NCI-H2081 treated with DMSO at 0.1 percent for 48 hours (cell line): ENCODE measurements around the gene TMEM25.
"Not testable (repeated sequence)": the region's sequence is repeated elsewhere in the genome, so short reads cannot be mapped to it uniquely, and the experiment has no call there.

Experiments used
- DNase-seq: peaks from one replicate; lab custom pipeline; 2025; lab: John Stamatoyannopoulos, UW

The TMEM25 gene

DNA sequence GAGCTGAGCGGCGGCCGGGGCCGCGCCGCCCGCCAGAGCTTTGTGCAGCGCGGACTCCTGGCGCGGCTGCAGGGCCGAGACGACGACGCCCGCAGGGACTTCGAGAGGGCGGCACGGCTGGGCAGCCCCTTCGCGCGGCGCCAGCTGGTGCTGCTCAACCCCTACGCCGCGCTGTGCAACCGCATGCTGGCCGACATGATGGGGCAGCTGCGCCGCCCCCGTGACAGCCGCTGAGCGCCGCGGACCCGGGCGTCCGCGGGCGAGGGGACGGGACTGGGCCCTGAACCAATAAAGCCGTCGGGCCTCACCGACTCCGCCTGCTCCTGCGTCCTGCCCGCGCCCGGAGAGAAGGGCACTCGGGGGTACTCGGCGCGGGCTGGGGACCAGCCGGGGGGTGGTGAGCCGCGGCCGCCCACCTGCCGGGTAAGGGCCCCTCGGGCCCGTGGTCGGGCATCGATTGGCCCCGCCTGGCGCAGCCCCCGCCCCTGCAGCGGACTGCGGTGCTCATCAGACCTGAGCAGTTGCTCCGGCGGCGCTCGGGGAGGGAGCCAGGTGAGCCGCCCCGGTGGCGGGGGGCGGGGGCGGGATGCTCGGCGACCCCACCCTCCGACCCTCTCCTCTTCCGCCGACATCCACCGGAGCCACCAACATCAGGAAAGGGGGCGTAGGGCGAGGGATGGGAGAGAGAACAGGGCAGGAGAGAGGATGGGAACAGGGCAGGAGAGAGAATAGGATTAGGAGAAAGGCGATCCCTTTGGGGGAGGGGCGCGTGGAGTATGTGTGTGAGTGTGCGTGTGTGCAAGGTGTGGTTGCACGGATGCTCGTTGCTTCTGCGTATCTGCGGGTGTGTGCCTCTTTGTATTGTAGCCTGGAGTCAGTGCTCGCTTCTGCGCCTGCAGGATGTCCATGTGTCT, at the start of gene TMEM25:
Gene TMEM25, plus strand, starts transcription at position 510 of the 914 bp plus-strand sequence. CDS start 610 bp downstream, outside the sequence.
- DNase-seq = no peak

DNA sequence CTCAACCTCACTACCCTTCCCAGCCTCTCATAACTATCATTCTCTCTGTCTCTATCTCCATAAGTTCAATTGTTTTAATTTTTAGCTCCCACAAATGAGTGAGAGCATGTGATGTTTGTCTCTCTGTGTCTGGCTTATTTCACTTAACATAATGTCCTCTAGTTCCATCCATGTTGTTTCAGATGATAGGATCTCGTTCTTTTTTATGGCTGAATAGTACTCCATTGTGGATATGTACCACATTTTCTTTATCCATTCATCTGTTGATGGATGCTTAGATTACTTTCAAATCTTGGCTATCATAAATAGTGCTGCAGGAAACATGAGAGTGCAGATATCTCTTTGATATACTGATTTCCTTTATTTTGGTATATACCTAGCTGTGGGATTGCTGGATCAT, 49.8 kb upstream of the TMEM25 start:
- DNase-seq = not testable (repeated sequence)

DNA sequence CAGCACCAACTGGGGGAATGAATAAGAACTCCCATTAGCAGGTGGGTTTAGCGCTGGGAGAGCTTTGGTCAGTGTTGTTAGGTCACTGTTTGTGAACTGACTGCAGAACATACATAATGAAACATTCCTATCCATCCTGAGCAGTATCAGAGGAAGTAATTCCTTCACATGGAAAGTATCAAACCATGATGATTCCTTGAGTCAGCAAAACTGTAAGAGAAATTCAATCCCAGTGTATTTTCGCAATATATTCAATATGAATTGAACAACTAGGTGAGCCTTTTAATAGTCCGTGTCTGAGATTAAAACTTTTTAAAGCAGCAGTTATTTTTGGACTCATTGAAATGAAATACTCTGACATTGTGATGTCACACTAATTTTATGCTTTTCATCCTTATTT, 46.6 kb upstream of the TMEM25 start:
- no peak for DNase-seq

DNA sequence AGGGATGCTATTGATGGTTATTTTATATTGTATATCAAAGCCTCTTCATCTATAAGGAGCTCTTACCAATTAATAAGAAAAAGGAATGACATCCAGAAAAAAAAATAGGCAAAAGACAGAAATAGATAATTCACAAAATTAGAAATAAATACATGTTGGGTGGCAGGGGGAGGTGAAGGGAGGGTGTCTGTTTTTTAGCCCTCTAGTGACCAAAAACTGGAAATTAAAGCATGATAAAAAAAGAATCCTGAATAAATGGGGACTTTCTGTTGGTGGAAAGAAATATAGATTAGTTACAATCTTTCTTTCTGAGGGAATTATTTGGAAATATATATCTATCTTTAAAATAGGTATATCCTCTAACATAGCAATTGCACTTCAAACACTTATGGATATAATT, 45.7 kb upstream of the TMEM25 start:
- DNase-seq = no peak

DNA sequence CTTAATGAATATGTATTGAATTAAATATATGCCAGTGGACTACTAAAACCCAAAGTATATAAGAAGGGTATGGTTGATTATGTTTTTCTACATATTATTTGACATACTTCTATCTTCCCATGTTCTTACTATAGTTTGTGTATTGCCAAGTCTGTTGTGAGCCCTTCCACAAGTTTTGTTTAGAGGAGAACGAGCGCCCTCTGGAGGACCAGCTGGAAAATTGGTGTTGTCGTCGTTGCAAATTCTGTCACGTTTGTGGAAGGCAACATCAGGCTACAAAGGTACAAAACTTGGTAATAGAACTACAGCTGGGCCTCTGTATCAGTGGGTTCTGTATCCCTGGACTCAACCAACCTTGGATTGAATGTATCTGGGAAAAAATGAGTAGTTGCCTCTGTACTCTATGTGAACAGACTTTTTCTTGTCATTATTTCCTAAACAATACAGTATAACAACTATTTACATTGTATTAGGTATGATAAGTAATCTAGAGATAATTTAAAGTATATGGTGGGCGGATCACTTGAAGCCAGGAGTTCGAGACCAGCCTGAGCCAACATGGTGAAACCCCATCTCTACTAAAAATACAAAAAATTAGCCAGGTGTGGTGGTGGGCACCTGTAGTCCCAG, 42.4 kb upstream of the TMEM25 start:
- DNase-seq = peak; percentile 22

DNA sequence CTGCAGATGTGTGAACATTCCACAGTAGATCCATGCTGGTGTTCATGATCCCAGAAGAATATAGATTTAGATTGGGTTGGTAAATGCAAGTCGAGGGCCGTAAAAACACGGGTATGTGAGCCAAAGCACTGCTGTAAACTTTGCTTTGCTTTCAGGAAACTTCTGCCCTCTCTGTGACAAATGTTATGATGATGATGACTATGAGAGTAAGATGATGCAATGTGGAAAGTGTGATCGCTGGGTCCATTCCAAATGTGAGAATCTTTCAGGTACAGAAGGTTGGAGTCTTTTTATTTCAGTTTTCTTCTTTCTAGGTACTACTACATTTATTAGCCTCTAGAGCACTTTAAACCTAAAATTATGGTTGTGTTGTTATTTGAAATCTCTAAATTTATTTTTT, 40.0 kb upstream of the TMEM25 start:
- no peak for DNase-seq

DNA sequence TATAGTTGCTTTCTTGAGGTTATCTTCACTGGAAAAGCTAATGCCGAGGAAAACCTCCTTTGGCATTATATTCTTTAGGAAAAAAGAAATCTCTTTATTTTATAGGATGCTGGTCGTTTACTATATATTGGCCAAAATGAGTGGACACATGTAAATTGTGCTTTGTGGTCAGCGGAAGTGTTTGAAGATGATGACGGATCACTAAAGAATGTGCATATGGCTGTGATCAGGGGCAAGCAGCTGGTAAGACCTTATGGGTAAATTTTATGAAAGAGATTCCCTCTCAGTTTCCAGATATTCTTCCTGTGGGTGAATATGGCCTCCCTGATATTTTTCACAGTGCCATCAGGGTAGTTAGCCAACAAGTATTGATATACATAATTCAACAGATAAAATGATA, 33.2 kb upstream of the TMEM25 start:
- DNase-seq = no peak

DNA sequence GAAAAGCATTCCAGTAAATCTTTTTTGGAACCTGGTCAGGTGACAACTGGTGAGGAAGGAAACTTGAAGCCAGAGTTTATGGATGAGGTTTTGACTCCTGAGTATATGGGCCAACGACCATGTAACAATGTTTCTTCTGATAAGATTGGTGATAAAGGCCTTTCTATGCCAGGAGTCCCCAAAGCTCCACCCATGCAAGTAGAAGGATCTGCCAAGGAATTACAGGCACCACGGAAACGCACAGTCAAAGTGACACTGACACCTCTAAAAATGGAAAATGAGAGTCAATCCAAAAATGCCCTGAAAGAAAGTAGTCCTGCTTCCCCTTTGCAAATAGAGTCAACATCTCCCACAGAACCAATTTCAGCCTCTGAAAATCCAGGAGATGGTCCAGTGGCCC, 27.8 kb upstream of the TMEM25 start:
- no peak for DNase-seq

DNA sequence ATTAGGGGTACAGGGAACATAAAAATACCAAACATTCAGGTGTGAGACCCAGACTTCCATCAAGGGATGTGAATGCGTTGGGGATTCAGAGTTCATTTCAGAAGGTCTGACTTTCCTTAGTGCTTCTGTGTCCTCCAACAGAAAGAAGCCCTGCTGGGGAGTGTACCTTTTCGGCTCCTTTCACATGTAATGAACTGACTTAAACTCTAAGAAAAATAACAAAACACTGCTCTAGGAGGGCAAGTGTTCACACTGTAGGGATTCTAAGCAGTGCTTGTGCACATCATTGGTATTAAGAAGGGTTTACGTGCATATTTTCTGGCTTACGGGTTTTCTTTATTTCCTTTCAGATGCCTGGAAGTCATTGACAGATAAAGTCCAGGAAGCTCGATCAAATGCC, 19.4 kb upstream of the TMEM25 start:
- DNase-seq = no peak

DNA sequence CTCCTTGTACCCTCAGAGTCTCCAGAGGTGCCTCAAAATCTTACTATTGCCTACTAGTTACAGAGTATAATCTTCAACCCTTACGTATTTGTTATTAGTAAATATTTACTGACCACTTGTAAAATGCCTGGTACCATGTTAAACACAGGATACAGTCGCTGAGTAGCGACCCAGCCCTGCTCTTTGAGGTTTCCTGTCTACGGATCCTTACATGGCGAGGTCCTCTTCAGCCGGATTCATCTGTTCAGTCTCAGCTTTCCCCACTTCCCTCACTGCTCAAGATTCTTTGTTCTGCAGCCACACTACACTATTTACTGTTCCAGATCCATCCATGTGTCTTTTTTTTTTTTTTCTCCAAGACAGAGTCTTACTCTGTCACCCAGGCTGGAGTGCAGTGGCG, 16.9 kb upstream of the TMEM25 start:
- DNase-seq = no peak

DNA sequence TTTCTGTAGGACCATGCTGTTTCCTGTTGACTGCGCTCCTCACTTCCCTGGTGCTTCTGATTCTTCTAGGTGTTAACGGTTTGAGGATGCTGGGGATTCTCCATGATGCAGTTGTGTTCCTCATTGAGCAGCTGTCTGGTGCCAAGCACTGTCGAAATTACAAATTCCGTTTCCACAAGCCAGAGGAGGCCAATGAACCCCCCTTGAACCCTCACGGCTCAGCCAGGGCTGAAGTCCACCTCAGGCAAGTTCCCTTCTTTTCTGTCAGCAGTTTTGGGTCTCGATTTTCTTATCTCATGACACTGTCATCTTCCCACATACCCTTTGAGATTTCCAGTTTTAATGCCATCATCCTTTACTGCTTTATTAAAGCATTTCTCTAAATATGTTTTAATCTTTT, 11.4 kb upstream of the TMEM25 start:
- no peak for DNase-seq

DNA sequence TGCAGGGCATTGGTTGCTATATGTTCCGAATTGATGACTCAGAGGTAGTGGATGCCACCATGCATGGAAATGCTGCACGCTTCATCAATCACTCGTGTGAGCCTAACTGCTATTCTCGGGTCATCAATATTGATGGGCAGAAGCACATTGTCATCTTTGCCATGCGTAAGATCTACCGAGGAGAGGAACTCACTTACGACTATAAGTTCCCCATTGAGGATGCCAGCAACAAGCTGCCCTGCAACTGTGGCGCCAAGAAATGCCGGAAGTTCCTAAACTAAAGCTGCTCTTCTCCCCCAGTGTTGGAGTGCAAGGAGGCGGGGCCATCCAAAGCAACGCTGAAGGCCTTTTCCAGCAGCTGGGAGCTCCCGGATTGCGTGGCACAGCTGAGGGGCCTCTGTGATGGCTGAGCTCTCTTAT, 9.1 kb upstream of the TMEM25 start:
- DNase-seq = no peak

DNA sequence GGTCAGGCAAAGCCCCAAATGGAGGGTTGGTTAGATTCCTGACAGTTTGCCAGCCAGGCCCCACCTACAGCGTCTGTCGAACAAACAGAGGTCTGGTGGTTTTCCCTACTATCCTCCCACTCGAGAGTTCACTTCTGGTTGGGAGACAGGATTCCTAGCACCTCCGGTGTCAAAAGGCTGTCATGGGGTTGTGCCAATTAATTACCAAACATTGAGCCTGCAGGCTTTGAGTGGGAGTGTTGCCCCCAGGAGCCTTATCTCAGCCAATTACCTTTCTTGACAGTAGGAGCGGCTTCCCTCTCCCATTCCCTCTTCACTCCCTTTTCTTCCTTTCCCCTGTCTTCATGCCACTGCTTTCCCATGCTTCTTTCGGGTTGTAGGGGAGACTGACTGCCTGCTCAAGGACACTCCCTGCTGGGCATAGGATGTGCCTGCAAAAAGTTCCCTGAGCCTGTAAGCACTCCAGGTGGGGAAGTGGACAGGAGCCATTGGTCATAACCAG, 8.4 kb upstream of the TMEM25 start:
- no peak for DNase-seq

DNA sequence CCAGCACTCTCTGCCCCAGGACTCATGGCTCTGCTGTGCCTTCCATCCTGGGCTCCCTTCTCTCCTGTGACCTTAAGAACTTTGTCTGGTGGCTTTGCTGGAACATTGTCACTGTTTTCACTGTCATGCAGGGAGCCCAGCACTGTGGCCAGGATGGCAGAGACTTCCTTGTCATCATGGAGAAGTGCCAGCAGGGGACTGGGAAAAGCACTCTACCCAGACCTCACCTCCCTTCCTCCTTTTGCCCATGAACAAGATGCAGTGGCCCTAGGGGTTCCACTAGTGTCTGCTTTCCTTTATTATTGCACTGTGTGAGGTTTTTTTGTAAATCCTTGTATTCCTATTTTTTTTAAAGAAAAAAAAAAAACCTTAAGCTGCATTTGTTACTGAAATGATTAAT, 6.6 kb upstream of the TMEM25 start:
- no peak for DNase-seq

DNA sequence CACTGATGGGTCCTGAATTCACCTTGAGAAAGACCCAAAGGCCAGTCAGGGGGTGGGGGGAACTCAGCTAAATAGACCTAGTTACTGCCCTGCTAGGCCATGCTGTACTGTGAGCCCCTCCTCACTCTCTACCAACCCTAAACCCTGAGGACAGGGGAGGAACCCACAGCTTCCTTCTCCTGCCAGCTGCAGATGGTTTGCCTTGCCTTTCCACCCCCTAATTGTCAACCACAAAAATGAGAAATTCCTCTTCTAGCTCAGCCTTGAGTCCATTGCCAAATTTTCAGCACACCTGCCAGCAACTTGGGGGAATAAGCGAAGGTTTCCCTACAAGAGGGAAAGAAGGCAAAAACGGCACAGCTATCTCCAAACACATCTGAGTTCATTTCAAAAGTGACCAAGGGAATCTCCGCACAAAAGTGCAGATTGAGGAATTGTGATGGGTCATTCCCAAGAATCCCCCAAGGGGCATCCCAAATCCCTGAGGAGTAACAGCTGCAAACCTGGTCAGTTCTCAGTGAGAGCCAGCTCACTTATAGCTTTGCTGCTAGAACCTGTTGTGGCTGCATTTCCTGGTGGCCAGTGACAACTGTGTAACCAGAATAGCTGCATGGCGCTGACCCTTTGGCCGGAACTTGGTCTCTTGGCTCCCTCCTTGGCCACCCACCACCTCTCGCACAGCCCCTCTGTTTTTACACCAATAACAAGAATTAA, 6.1 kb upstream of the TMEM25 start:
- DNase-seq = no peak

DNA sequence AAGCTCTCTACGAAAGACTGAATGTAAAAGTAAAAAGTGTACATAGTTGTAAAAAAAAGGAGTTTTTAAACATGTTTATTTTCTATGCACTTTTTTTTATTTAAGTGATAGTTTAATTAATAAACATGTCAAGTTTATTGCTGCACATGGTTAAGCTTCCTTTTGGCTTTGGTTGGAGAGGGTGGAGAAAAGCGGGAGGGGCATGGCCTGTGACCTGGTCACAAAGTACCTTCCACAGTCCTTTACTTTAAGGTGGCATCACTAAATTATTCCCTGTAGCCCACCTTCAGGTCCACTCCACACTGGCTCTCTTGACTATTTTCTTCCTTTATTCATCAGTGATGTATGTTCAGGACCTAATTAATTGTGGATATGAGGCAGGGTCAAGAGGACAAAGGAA, 4.3 kb upstream of the TMEM25 start:
- no peak for DNase-seq

DNA sequence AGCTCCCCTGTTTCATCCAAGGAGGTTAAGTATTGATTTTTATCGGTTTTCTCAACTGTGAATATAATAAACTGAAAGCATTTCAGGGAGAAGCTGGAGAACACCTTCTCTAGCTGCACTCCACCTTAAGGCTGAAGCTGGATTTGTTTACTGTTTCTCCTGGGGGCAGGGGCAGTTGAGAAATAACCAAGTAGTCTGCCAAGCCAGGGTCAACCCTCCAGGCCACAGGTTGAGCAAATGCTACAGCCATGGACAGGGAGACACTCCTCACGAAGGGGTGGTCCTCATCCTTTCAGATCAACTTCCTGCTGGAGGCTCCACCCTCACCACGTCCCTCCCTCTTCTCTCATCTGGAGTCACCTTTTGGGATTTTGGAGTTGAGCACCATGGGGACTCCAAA, 3.9 kb upstream of the TMEM25 start, which contains the start of gene TTC36:
Gene TTC36, plus strand, starts transcription at position 366 of the 400 bp plus-strand sequence. Its CDS starts 21 bp downstream, at position 387.
- DNase-seq = no peak

DNA sequence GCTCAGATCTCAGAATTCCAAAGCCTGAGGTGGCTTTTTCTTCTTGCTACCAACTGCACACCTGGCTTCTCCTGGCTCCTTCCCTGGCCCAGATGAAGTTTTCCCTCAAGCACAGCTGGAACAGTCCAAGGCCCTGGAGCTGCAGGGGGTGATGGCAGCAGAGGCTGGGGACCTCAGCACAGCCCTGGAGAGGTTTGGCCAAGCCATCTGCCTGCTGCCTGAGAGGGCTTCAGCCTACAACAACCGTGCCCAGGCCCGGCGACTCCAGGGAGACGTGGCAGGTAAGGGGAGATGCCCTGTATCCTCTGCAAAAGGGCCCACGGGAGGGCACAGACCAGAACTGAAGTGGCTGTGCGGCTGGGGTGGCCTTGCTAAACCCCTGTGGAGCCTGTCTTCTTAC, 2.5 kb upstream of the TMEM25 start:
- no peak for DNase-seq

DNA sequence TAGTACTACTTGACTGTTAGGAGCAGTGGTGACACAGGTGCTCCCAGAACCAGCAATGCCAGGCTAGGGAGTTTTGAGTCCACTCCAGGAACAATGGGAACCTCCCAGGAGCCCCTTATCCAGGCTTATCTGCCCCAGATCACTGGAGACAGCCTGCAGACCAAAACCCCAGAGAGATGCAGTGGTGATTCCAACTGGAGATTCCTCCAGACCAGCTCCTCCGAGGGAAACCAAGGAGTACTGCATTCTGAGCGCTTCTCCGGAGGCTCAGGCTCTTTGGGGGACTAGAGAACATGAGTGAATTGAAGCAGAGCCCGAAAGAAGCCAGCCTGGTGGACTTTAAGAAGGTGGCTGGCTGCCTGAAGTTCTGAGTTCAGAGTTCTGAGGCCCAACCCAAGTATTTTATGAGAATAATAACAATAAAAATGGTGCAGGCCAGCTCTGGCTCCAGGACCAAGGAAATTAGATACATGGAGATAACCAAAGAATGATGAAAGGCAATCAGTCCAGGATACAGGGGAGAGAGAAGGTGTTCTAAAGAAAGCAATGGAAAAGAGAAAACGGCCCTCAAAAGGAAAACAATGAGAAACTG, 1.3 kb upstream of the TMEM25 start:
- DNase-seq = no peak

DNA sequence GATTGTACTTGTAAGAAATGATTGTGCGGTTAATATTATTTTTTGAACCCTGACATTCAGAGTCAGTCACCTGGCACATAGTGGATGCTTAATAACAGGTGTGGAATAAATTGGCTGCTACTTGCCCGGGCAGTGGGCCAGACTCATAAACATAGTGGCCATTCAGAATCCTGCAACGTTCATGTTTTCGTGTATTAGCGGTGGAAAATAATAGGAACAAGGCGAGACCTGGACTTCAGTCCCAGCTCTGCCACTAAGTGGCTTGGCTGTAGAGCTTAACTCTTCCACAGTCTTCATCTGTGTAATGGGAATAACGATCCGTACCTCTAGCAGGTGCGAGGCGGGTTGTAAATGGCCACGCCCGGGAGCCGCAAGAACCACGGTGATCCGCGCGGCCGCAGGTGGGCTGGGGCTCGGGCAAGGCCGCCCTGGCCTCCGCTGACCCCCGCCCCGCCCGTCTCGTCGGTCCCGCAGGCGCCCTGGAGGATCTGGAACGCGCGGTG, 761 bp upstream of the TMEM25 start:
- DNase-seq = peak; percentile 85

DNA sequence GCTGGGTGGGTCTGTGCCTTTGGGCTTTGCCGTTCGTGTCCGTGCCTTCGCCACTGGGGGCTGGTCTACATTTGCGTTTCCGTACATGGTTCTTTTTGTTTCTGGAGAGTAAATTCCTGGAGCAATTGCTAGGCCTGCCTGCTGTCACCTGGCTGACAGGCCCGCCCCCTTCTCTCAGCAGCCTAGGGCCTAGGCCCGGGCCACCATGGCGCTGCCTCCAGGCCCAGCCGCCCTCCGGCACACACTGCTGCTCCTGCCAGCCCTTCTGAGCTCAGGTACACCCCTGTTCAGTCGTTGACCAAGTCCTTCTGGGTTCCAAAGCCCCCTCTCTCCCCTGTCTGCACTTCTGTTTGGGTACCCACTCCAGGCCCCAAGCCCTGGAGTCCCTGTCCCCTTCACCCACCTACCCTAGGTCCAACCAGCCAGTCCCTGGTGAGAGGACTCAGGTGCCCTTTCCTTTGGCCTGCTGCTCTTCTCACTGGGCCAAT, 649 bp downstream of the TMEM25 start:
- no peak for DNase-seq

DNA sequence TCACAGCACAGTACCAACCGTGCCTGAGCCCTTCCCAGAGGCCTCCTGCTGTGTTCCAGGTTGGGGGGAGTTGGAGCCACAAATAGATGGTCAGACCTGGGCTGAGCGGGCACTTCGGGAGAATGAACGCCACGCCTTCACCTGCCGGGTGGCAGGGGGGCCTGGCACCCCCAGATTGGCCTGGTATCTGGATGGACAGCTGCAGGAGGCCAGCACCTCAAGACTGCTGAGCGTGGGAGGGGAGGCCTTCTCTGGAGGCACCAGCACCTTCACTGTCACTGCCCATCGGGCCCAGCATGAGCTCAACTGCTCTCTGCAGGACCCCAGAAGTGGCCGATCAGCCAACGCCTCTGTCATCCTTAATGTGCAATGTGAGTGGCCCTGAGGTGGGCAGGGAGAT, 1.1 kb downstream of the TMEM25 start:
- DNase-seq = no peak
